CD4-positive, alpha-beta T cell treated with Interleukin-10 for 1 hour (primary cell): ENCODE data around the gene GUCY1B1.

ENCODE experiments used
- DNase-seq: peaks from one replicate; pipeline ENCODE4 v3.0.0-alpha.2; 2020

Gene GUCY1B1

GRCh38 chr4:155800685-155801343 lies 42.0 kb downstream of the GUCY1B1 start:
- no peak for DNase-seq

DNA sequence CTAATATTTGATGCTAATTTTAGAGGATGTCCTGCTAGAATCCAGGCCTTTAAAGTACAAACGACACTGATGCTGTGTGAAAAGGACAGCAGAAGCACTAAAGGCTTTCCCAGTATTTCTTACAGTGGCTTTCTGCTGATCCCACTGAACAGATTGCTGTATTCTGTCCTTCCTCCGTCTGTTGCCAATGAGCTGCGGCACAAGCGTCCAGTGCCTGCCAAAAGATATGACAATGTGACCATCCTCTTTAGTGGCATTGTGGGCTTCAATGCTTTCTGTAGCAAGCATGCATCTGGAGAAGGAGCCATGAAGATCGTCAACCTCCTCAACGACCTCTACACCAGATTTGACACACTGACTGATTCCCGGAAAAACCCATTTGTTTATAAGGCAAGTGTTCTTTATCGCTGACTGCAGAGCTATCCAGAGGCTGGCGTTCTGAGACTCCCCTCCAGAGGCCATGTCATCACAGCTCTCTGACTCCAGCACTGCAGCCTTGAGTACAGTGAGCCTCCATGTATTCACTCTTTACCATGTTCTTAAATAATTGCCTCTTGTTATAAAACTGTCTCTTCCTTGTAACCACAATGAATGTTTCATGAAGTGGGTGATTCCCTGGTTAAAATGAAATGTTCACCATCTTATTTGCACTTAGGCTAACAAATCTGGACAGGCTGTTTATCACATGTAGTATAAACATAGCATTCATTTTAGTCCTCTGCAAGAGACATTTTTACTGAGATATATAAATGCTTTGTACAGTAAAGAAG lies 43.6 kb downstream of the GUCY1B1 start:
- no peak for DNase-seq

- DNase-seq: no peak
Measured at GRCh38 chr4:155805016-155805415, 46.2 kb downstream of the GUCY1B1 start.

DNA sequence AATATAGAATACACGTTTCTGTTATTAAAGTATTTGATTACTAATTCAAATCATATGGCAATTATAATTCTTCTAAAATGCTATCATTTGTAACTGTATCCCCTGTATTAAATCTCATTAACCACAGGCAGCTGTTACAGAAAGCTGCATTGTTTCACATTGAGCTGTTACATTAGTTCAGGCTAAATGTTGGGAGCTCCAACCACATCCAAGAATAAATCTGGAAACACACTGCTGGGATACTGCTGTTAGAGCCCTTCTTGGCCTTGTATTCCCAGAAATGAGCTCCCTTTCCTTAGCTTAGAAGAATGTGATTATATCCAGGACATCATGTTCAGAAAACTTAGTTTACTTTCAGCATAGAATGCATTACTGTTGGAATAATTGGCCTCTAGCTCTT lies 48.2 kb downstream of the GUCY1B1 start:
- DNase-seq: no peak

GRCh38 chr4:155809835-155810234 lies 51.0 kb downstream of the GUCY1B1 start:
- peak; percentile 52 for DNase-seq

GRCh38 chr4:155811083-155811482 lies 52.3 kb downstream of the GUCY1B1 start:
- DNase-seq: no peak

GRCh38 chr4:155818639-155819038 lies 59.8 kb downstream of the GUCY1B1 start:
- no peak for DNase-seq

GRCh38 chr4:155819066-155819465 lies 60.2 kb downstream of the GUCY1B1 start:
- DNase-seq: no peak

GRCh38 chr4:155820887-155821518 lies 62.2 kb downstream of the GUCY1B1 start:
- DNase-seq: no peak

DNA sequence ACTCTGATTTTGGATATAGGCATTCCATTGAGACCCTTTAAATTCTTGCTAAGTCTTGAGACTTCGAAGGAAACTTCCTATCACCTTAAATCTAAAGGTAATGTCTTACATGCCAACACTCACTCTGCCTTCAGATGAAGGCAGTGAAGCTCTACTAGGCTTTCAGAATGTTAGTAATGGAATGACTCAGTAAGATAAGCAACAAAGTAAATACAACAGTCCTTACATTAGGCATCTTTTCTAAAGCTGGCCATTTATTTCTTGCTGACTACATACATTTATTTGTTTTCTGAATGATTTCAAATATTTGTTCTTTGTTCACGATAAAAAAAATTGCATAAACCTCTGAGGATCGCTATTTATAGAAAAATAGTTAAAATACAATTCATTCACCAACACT lies 63.8 kb downstream of the GUCY1B1 start:
- DNase-seq: no peak

GRCh38 chr4:155828628-155829027 lies 69.8 kb downstream of the GUCY1B1 start:
- no peak for DNase-seq

GRCh38 chr4:155832664-155833063 lies 73.8 kb downstream of the GUCY1B1 start:
- no peak for DNase-seq

DNA sequence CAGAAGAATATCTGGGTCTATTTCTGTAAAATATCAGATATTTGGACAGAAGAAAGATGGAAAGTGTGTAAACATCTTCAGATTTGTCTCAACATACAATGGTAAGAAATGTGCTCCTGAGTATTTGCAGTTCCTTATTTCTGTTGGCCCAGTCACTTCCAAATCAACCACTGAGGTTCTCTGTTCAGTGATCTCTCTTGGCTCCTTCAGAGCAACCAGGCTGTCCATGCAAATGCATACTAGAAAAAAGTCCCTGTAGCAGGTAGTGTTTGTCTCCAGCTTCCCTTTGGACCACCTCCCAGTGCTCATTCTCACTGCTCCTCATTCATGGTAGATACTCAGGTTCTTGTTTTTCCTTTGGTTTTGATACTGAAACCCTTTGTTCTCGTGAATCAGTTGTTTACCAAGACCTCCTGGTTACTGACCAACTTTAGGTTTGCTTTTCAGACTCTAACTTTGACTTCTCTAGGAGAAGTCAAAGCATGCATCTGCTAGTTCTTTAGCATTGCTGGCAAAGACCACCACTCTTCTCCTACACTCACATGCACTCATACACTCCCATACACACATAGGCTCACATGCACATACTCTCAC lies 78.5 kb downstream of the GUCY1B1 start:
- no peak for DNase-seq

- DNase-seq: no peak
Measured at GRCh38 chr4:155842080-155842479, 83.3 kb downstream of the GUCY1B1 start.

DNA sequence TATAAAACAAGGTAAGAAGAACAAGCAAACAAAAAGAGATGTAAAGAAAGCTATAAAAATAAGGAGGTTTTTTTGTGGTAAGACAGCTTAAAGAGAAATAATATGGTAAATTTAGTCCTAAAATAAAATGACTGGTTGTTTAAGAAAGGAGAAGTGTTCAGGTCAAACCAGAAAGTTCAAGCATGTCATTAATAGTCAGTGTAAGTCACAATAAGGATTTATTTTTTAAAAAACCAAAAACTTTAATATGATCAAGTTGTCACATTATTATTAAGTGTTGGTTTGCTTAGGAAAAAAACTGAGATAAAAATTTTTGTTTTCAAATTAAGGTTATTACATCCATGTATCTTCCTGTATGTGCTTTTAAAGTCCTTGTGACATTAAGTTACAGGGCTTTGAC lies 88.1 kb downstream of the GUCY1B1 start:
- no peak for DNase-seq

- DNase-seq: no peak
Measured at GRCh38 chr4:155849042-155849441, 90.2 kb downstream of the GUCY1B1 start.

DNA sequence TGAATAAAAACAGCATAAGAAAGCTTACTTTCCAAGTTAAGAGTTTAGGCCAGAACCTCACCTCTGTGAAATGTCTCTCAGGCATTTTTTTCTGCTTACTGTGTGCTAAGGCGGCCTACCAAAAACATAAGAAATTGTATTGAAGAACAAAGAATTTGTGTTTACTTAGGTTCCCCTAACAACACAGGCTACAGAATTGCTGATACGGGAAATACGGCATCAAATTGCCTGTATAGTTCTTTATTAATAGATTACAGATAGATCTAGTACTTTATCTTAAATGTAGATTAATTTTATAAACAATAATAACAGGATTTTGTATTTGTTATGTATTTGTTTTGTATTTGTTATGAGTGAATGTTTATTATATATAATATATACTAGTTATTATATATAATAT lies 94.4 kb downstream of the GUCY1B1 start:
- DNase-seq: no peak

DNA sequence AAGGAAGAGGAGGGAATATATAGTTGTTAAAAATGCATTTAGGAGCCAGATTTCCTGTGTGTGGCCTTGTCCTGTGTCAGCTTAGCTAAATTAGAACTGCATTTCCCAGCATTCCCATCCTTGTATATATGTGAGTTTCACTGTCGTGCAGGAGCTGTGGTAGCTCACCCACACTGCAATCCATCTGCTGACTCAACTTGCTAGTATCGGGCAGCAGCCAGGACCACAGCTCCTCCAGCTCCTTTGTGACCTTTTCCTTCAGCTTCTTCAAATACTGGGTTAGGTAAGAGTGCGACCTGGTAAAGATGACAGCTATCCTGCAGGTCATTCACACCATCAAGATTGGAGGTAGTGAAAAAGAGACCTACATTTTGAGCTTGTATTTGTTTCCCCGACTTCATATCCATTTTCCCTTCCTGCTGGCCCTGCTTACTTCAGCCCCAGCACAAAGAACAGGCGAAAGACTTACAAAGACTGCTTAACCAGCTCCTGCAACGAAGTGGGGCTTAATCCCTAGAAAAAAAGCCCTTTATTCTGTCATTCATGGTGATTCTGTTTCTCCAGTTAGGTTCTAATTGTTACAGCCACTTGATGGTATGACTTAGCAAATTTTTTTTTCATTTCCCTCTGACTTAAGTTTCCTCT lies 95.9 kb downstream of the GUCY1B1 start:
- no peak for DNase-seq

DNA sequence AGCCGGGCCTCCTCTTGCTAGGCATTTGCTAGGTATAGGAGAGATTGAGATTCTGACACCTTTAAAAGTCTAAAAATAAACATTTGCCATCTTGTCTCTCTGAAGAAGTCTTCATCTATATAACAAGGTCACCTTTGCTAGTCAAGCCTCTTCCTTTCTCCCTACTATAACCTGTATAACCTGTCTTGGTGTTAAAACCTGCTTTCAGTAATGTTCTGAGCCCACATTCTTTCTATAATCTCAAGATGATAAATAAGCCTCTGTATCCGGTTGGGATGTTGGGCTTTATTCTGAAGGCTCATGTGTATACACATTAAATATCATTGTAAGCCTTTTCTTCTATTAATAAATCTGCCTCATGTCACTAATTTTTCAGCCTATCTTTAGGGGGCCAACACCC lies 97.1 kb downstream of the GUCY1B1 start:
- DNase-seq: no peak
